Measurements from ENCODE around the gene USP32. TPM values are rescaled to one million over a fixed set of nuclear protein-coding genes. Genes with fewer than 3 reads are reported as not detected.

USP32 gene
- polyA plus RNA-seq, 2 donors: 9.5 to 16.1 TPM

DNA sequence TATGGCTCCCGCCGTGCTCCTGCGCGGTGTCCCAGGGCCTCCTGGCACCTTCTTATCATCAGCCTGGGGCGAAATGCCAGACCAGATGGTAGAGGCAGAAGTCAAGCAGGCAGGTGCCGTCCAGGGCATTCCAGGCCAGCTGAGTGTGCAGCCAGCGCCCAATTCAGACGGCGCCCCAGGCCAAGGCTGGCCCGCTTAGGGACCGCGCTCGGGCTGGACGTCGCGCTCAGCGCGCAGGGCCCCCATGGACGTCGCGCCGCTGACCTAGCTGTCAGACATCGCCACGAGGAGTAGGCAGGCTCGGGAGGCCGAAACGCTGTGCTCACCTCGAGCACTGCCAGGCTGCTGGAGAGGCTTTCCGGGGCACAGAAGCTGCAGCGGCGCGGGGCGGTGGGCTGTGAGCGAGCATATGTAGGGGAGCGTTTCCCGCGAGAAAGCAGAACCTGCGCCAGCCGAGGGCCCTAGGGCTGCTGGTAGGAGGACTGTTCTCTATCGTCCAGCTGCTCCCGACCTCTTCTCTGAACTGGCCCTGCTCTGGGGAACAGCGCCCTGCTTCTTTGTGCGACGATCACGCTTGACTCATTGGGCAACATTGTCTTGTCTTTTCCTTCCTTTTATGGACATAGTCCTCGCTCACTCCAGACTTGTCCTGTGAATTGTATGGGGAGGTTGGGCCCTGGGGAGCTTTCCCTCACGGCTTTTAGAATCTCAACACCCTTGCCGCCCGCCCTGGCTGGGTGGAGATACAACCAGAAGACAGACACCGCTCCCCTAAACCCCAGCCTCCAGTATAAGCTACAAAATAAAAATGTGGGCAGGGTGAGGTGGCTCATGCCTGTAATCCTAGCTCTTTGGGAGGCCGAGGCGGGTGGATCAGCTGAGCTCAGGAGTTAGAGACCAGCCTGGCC, 250.6 kb downstream of the USP32 start:
- Histone ChIP-seq H3K9me3 (ENCODE audit: control insufficient read depth in 2 of 2, insufficient read depth in 1 of 2, low read depth in 1 of 2, low read length in 1 of 2) (peaks cover 0 to 9% of the 10 kb centered on the region in 2 donors), H3K4me3 (ENCODE audit: low read depth in 1 of 2, low read length in 2 of 2) (peak overlapping the region in 1 of 2 donors; percentile 20), H3K36me3 (ENCODE audit: control insufficient read depth in 2 of 2, insufficient read depth in 2 of 2, low read length in 1 of 2) (no peaks in the 10 kb centered on the region), H3K27ac (ENCODE audit: low read depth in 2 of 2, low read length in 1 of 2) (no peak overlapping the region), H3K4me1 (ENCODE audit: control insufficient read depth in 2 of 2, insufficient read depth in 2 of 2, low read length in 1 of 2) (peaks cover 6 to 15% of the 10 kb centered on the region in 2 donors), H3K27me3 (ENCODE audit: control insufficient read depth in 1 of 2, insufficient read depth in 2 of 2, low read length in 2 of 2) (peaks cover 0 to 22% of the 10 kb centered on the region in 2 donors)
- WGBS, 2 donors: 10 to 12% methylated on average over 45 to 52 of the region's 52 CpGs

DNA sequence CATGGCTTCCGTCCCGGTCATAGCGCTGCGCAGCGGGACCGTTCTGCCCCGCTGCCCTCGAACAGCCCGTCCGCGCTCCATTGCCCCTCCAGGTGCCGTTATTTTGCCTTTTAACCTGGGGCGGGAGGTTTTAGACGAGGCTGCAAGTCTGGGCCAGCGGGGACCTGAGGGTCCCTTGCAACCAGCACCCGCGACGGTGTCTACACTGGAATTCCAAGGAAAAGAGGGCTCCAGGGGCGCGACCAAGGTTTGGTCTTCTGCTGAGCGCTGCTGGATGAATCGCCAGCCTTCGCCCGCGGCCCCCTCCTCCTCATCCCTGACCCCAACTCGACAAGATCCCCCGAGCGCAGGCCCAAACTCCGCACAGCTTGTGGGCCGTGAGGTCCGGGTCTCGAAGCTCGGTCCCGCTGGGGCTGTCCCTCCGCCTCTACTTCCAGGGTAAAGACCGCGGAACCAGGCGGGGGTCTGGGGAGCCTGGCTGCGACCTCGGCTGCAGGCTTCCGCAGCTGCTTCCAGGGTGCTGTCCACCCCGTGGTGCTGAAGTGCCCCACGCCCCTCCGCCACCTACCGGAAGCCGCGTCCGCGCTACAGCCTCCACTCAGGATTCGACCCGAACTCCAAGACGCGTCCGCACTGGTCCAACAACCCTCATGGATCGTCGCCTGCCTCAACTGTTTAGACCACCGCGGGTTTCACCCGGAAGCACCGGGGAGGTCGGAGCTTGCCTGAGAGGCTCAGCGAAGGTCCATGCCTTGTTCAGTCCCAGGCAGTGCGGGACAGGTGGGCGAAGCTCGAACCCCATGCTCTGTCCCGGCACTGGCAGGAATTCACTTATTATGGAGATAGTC, 252.3 kb downstream of the USP32 start:
- Histone ChIP-seq H3K36me3 (ENCODE audit: control insufficient read depth in 2 of 2, insufficient read depth in 2 of 2, low read length in 1 of 2) (no peaks in the 10 kb centered on the region), H3K4me1 (ENCODE audit: control insufficient read depth in 2 of 2, insufficient read depth in 2 of 2, low read length in 1 of 2) (peaks cover 6 to 18% of the 10 kb centered on the region in 2 donors), H3K9me3 (ENCODE audit: control insufficient read depth in 2 of 2, insufficient read depth in 1 of 2, low read depth in 1 of 2, low read length in 1 of 2) (peaks cover 0 to 9% of the 10 kb centered on the region in 2 donors), H3K4me3 (ENCODE audit: low read depth in 1 of 2, low read length in 2 of 2) (no peak overlapping the region), H3K27ac (ENCODE audit: low read depth in 2 of 2, low read length in 1 of 2) (no peak overlapping the region), H3K27me3 (ENCODE audit: control insufficient read depth in 1 of 2, insufficient read depth in 2 of 2, low read length in 2 of 2) (peaks cover 0 to 22% of the 10 kb centered on the region in 2 donors)
- WGBS, 2 donors: 8 to 9% methylated on average over 66 of the region's 66 CpGs

DNA sequence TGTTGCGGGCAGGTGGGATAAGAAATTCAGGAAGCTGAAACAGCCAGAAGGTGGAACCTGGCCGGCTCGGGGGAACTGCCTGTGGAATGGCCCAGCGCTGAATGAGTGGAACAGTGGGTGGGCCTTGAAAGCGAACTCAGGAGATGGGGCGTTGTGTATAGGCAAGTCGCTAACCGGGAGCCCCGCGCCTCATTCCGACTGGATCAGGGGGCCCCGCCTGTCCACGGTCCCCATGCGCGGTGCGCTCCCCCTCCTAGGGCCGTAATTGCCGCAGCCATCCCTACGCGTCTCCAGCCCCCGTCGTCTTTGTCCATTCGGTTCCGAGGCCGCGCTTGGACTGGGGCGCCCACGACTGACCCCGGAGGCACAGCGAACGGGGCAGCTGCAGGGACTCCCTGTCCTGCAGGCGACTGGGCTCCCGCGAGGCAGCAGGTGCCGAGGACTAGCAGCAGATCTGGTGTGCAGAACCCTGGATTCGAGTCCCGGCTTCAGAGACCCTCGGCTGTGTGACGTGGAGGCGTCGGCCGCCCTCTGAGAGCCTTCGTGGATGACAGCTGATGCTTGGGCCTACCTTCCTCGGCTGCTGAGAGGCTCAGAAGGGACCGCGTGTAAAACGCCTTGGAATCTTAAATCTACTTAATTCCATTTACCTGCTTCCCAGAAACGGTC, 253.0 kb downstream of the USP32 start:
- H3K27me3 ChIP-seq (ENCODE audit: control insufficient read depth in 1 of 2, insufficient read depth in 2 of 2, low read length in 2 of 2): peaks cover 0 to 22% of the 10 kb centered on the region in 2 donors
- peaks cover 6 to 18% of the 10 kb centered on the region in 2 donors for H3K4me1 ChIP-seq (ENCODE audit: control insufficient read depth in 2 of 2, insufficient read depth in 2 of 2, low read length in 1 of 2)
- H3K36me3 ChIP-seq (ENCODE audit: control insufficient read depth in 2 of 2, insufficient read depth in 2 of 2, low read length in 1 of 2): no peaks in the 10 kb centered on the region
- H3K9me3 ChIP-seq (ENCODE audit: control insufficient read depth in 2 of 2, insufficient read depth in 1 of 2, low read depth in 1 of 2, low read length in 1 of 2): peaks cover 0 to 9% of the 10 kb centered on the region in 2 donors
- no peak overlapping the region for H3K4me3 ChIP-seq (ENCODE audit: low read depth in 1 of 2, low read length in 2 of 2)
- WGBS, 2 donors: 14 to 17% methylated on average over 48 of the region's 48 CpGs
- H3K27ac ChIP-seq (ENCODE audit: low read depth in 2 of 2, low read length in 1 of 2): no peak overlapping the region

DNA sequence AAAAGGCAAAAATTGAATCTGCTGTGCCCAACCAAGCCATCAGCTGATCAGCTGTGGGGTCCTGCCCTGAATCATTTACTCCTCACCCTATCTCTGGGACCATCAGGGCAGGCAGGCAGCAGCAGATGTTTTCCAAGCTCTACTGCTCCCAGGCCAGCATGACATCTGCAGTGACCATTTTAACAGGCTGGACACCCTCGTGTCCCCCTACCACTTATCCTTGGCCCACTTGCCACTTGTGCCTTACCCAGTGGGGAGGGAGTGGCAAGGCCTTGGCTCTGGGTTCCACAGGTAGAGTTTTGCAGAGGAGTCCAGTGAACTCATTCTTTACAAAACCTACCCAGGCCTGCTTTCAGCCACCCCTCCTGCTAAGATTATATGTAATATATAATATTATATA, 254.2 kb downstream of the USP32 start:
- H3K36me3 ChIP-seq (ENCODE audit: control insufficient read depth in 2 of 2, insufficient read depth in 2 of 2, low read length in 1 of 2): no peaks in the 10 kb centered on the region
- H3K4me1 ChIP-seq (ENCODE audit: control insufficient read depth in 2 of 2, insufficient read depth in 2 of 2, low read length in 1 of 2): peaks cover 6 to 18% of the 10 kb centered on the region in 2 donors
- H3K4me3 ChIP-seq (ENCODE audit: low read depth in 1 of 2, low read length in 2 of 2): no peak overlapping the region
- H3K9me3 ChIP-seq (ENCODE audit: control insufficient read depth in 2 of 2, insufficient read depth in 1 of 2, low read depth in 1 of 2, low read length in 1 of 2): peaks cover 0 to 9% of the 10 kb centered on the region in 2 donors
- WGBS, 2 donors: 35 to 52% methylated on average over 1 of the region's 1 CpG
- peaks cover 0 to 22% of the 10 kb centered on the region in 2 donors for H3K27me3 ChIP-seq (ENCODE audit: control insufficient read depth in 1 of 2, insufficient read depth in 2 of 2, low read length in 2 of 2)
- no peak overlapping the region for H3K27ac ChIP-seq (ENCODE audit: low read depth in 2 of 2, low read length in 1 of 2)

DNA sequence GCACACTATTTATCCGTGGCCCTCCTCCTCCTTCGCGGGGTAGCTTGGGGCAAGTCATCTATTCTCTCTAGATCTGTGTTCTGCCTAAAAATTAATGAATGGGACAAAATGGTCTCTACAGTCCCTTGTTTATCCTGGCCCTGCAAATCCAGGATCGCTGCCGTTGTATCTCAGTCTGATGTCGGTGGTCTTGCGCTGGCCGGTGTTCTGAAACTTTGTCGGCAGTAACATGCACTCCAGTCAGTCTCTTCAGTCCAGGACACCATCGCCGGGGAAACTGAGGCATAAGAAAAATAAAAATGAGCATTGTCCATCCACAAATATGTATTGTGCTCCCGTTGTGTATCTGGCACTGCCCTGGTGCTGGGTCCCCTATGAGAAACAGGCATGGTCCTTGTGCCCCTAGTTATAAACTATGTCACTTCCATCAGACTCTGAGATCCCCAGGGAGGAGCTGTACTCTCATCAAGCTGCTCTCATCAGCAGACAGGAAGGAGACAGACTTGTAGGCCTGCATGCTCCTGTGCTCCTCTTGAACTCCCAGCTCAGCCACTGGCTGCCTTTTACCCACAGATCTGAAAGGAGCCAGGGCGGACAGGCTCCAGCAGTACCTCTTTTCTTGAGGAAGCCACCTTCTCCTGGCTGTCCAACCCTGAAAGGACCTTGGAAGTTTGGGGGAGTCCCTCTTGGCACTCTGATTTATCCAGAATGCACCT, 255.8 kb downstream of the USP32 start:
- Histone ChIP-seq H3K27me3 (ENCODE audit: control insufficient read depth in 1 of 2, insufficient read depth in 2 of 2, low read length in 2 of 2) (peaks cover 0 to 15% of the 10 kb centered on the region in 2 donors), H3K4me1 (ENCODE audit: control insufficient read depth in 2 of 2, insufficient read depth in 2 of 2, low read length in 1 of 2) (peaks cover 2 to 15% of the 10 kb centered on the region in 2 donors), H3K4me3 (ENCODE audit: low read depth in 1 of 2, low read length in 2 of 2) (no peak overlapping the region), H3K9me3 (ENCODE audit: control insufficient read depth in 2 of 2, insufficient read depth in 1 of 2, low read depth in 1 of 2, low read length in 1 of 2) (peaks cover 0 to 8% of the 10 kb centered on the region in 2 donors), H3K27ac (ENCODE audit: low read depth in 2 of 2, low read length in 1 of 2) (no peak overlapping the region), H3K36me3 (ENCODE audit: control insufficient read depth in 2 of 2, insufficient read depth in 2 of 2, low read length in 1 of 2) (no peaks in the 10 kb centered on the region)
- 80% methylated on average over 13 of the region's 13 CpGs for WGBS, 2 donors

DNA sequence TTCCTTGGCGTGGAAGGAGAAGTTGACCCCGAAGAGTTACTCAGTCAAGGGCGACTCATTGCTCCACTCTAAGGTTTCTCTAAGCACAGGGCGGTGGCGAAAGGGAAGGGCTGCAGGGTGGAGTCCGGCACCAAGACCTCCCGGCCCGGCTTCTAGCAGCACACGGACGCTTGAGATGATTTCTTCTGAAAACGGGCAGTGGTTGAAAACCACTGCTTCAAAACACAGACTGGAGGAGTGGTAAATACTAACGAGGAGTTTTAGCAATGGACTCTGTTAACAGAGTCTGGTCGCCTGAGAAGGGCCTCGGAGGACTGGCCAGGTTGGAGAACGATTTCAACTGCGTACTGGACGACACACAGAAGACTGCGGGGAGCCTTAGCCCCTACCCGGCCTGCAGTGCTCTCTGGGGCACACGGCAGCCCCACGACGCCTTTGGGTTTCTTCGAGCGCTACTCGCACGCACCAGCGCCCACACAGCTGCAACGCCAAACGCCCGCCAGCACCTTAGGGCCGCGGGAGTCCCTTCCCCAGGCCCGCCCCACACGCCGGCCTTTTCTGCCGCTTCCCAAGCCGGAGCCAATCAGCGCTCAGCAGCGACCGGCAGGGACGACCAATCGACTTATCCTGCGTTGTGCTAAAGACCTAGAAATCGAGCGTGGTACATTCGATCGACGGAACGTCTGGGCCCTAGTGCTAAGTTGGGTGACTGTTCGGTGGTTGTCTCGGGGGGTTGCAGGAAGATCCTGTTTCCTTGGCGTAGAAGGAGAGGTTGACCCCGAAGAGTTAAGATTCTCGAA, 256.6 kb downstream of the USP32 start:
- Histone ChIP-seq H3K4me1 (ENCODE audit: control insufficient read depth in 2 of 2, insufficient read depth in 2 of 2, low read length in 1 of 2) (peaks cover 0 to 13% of the 10 kb centered on the region in 2 donors), H3K4me3 (ENCODE audit: low read depth in 1 of 2, low read length in 2 of 2) (peak overlapping the region; percentile 48 to 58), H3K9me3 (ENCODE audit: control insufficient read depth in 2 of 2, insufficient read depth in 1 of 2, low read depth in 1 of 2, low read length in 1 of 2) (peaks cover 0 to 6% of the 10 kb centered on the region in 2 donors), H3K36me3 (ENCODE audit: control insufficient read depth in 2 of 2, insufficient read depth in 2 of 2, low read length in 1 of 2) (no peaks in the 10 kb centered on the region), H3K27me3 (ENCODE audit: control insufficient read depth in 1 of 2, insufficient read depth in 2 of 2, low read length in 2 of 2) (peaks cover 0 to 12% of the 10 kb centered on the region in 2 donors), H3K27ac (ENCODE audit: low read depth in 2 of 2, low read length in 1 of 2) (peak overlapping the region; percentile 32 to 53)
- 3 to 4% methylated on average over 54 of the region's 54 CpGs for WGBS, 2 donors

DNA sequence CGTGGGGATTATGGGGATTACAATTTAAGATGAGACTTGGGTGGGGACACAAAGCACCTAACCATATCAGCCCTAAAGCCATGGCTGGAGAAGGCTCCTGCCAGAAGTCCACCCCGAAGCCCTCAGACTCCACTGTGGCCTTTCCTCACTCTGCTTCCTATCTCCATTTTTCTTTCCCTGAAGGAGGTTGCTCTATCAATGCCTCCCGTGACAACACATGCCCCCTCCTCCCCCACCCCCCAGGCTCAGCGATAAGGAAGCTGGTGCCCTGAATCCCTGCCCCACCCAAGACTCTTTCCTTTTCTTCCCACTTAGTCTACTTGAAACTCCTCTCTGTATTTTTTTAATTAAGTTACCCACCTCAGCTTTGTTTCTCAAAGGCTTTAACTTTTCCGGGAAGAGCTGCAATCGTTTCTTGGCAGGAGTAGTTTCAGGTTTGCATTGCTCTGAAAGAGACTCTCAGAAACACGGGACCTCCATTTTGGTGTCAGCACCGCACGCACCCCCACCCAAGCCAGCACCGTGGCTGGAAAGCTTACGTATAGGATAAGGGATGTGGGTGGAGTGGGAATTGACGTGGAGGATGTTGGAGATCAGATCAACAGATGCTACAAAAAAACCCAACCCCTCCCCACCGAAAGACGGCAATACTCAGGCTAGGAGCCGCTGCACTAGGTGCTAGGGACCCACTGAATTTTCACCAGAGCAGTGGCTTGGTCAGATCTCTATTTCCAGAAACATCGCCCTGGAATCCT, 257.4 kb downstream of the USP32 start:
- H3K4me3 ChIP-seq (ENCODE audit: low read depth in 1 of 2, low read length in 2 of 2): peak overlapping the region; percentile 48 to 58
- peaks cover 0 to 9% of the 10 kb centered on the region in 2 donors for H3K27me3 ChIP-seq (ENCODE audit: control insufficient read depth in 1 of 2, insufficient read depth in 2 of 2, low read length in 2 of 2)
- H3K27ac ChIP-seq (ENCODE audit: low read depth in 2 of 2, low read length in 1 of 2): no peak overlapping the region
- WGBS, 2 donors: 7 to 10% methylated on average over 16 of the region's 16 CpGs
- no peaks in the 10 kb centered on the region for H3K36me3 ChIP-seq (ENCODE audit: control insufficient read depth in 2 of 2, insufficient read depth in 2 of 2, low read length in 1 of 2)
- peaks cover 0 to 1% of the 10 kb centered on the region in 2 donors for H3K9me3 ChIP-seq (ENCODE audit: control insufficient read depth in 2 of 2, insufficient read depth in 1 of 2, low read depth in 1 of 2, low read length in 1 of 2)
- peaks cover 0 to 8% of the 10 kb centered on the region in 2 donors for H3K4me1 ChIP-seq (ENCODE audit: control insufficient read depth in 2 of 2, insufficient read depth in 2 of 2, low read length in 1 of 2)

DNA sequence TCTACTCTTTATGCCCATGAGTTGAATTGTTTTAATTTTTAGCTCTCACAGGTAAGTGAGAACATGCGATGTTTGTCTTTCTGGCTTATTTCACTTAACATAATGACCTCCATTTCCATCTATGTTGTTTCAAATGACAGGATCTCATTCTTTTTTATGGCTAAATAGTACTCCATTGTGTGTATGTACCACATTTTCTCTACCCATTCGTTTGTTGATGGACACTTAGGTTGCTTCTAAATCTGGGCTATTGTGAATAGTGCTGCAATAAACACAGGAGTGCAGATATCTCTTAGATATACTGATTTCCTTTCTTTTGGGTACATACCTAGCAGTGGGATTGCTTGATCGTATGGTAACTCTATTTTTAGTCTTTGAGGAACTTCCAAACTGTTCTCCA, 261.5 kb downstream of the USP32 start:
- Histone ChIP-seq H3K27ac (ENCODE audit: low read depth in 2 of 2, low read length in 1 of 2) (no peak overlapping the region), H3K36me3 (ENCODE audit: control insufficient read depth in 2 of 2, insufficient read depth in 2 of 2, low read length in 1 of 2) (no peaks in the 10 kb centered on the region), H3K4me1 (ENCODE audit: control insufficient read depth in 2 of 2, insufficient read depth in 2 of 2, low read length in 1 of 2) (peaks cover 0 to under 1% of the 10 kb centered on the region in 2 donors), H3K9me3 (ENCODE audit: control insufficient read depth in 2 of 2, insufficient read depth in 1 of 2, low read depth in 1 of 2, low read length in 1 of 2) (no peaks in the 10 kb centered on the region), H3K4me3 (ENCODE audit: low read depth in 1 of 2, low read length in 2 of 2) (no peak overlapping the region), H3K27me3 (ENCODE audit: control insufficient read depth in 1 of 2, insufficient read depth in 2 of 2, low read length in 2 of 2) (no peaks in the 10 kb centered on the region)
- 83 to 84% methylated on average over 3 of the region's 3 CpGs for WGBS, 2 donors

Measured in esophagus (tissue), 2 donors.